ENCODE measurements around the gene TMEM175.

The TMEM175 gene

GRCh38 chr4:961351-962230, 29.3 kb downstream of the TMEM175 start:
- TF ChIP-seq GATA2 (IDR thresholded peaks at IDR 0.05; ENCODE audit: low read depth, low read length) (no peak), GATA3 (IDR thresholded peaks at IDR 0.05; ENCODE audit: low read depth, low read length) (no peak)

DNA sequence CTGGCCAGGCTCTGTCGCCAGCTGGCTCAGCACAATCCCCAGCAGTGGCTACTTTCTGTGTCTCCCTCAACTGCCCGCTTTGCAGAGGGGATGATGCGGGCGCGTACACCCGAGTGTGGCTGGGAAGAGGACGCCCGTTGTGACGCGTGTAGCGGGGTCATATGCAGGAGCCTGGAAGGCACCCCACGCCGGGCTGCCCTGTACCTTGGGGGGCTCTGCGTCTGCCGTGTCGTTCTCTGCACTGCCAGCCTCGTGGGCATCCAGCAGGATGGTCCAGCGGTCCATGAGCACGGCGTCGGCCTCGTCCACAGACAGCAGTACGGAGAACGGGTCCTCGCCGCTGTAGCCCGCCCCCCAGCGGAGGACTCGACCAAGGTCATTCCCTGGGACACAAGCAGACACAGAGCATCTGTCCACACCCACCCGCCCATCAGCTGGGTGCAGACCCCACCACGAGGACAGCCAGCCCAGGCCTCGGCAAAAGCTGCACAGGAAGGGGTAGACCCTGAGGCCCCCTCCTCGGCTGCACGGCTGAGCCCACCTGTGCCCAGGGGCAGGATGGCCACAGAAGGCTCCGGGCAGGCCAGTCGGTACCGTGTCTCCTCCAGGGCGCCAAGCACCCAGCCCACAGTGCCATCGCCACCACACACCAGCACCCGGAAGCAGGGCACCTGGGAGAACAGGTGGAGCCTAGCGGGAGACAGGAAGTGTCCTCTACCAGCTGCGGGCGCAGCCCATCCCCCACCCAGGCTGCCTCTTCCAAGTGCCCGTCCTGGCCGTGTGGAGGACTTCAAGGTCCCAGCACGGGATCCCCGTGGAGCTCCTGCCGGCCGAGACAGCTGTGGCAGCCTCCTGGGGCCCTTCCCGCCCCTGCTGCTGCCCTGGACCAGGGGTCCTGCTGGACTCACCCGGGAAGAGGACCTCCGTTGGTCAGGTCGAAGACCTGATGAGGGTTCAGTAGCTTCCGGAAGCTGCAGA, 30.3 kb downstream of the TMEM175 start:
- TF ChIP-seq GATA2 (IDR thresholded peaks at IDR 0.05; ENCODE audit: low read depth, low read length) (no peak), GATA3 (IDR thresholded peaks at IDR 0.05; ENCODE audit: low read depth, low read length) (no peak)

DNA sequence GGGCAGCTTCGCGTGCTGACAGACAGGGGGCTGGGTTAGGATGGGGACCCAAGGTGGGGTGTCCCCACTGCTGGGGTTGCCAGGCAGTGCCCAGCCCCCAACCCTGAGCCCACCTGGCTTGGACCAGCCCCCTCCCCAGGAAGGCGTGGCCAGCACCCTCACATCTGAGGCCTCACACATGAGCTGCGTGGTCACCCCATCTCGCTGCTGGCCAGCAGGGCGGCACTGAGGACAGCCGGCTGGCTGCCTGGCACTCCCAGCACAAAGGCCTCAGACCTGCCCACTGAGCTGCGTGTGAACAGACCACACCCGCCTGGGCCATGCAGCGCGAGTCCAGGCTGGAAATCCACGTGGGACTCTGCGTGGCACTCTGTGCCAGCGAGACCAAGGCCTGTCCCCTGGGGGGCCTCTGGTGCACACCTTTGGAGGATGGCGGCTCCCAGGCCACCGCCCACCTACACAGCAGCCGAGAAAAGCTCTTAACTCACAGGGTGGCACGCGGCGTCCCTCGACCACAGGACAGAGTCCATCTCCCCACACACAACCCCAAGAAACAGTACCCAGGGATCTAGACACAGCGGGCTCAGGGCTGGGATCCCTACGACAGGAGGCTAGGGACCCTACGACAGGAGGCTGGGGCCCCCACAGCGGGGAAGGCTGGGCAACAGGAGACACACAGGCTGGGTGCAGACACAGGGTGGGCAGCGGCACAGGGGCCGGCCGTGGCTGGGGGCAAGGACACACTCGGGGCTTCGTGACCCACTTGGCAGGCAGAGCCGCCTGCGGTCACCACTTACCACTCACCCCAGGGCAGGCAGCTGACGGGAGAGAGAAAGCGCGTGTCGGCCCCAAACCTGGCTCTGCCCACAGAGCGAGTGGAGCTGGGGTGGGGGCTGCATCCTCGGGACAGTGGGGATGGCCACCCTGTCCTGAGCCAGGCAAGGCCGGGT, 31.3 kb downstream of the TMEM175 start:
- TF ChIP-seq GATA3 (IDR thresholded peaks at IDR 0.05; ENCODE audit: low read depth, low read length) (no peak), GATA2 (IDR thresholded peaks at IDR 0.05; ENCODE audit: low read depth, low read length) (no peak)

GRCh38 chr4:964346-965025, 32.2 kb downstream of the TMEM175 start:
- TF ChIP-seq GATA2 (IDR thresholded peaks at IDR 0.05; ENCODE audit: low read depth, low read length) = no peak
- TF ChIP-seq GATA3 (IDR thresholded peaks at IDR 0.05; ENCODE audit: low read depth, low read length) = no peak

GRCh38 chr4:965048-965765, 32.9 kb downstream of the TMEM175 start:
- TF ChIP-seq GATA3 (IDR thresholded peaks at IDR 0.05; ENCODE audit: low read depth, low read length) (no peak), GATA2 (IDR thresholded peaks at IDR 0.05; ENCODE audit: low read depth, low read length) (no peak)

GRCh38 chr4:965766-966134, 33.5 kb downstream of the TMEM175 start:
- no peak for TF ChIP-seq GATA2 (IDR thresholded peaks at IDR 0.05; ENCODE audit: low read depth, low read length)
- TF ChIP-seq GATA3 (IDR thresholded peaks at IDR 0.05; ENCODE audit: low read depth, low read length) = no peak

- TF ChIP-seq GATA2 (IDR thresholded peaks at IDR 0.05; ENCODE audit: low read depth, low read length) (no peak), GATA3 (IDR thresholded peaks at IDR 0.05; ENCODE audit: low read depth, low read length) (no peak)
These were observed 34.2 kb downstream of the TMEM175 start for GRCh38 chr4:966266-967112.

DNA sequence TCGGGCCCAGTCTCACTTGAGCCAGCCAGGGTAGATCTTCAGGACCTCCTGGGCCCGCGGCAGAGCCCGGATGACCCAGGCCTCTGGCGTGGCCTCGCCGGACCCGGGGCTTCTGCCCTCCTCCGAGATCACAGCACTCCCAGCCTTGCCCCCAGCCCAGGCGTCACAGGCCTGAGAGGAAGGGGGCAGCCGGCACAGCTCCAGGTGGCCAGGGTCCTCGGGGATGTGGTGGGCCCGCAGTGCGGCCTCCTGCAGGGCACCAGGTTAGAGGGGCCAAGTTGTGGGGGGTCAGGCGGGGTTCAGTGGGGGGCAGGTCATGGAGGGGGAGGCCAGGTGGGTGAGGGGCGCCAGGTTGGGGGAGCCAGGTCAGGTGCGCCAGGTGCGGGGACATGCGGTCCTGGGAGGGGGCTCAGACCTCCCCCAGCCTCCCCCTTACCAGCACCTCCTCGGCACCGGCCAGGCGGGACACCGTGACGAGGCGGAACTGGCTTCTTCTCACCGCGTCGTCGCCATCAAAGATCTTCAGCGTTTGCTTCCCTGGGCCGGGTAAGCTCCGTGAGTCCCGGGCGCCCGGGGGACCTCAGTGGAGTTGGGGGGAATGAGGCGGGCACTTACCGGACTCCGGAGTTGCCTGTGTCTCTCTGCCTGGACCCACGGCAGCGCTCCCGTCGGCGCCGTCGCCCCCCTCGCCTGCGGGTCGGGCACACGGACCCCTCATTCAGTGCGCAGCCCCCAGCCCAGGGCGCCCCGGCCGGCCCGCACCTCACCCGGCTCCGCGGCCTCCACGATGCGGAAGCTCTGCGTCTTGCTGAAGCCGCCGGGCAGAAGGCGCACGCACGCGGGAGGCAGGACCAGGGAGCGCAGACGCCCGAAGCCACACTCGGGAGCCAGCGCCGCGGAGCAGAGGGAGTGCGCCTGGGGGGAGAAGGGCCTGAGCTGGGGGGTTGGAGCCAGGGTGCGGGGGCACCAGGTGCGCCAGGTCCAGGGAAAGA, 35.1 kb downstream of the TMEM175 start:
- TF ChIP-seq GATA3 (IDR thresholded peaks at IDR 0.05; ENCODE audit: low read depth, low read length) (no peak), GATA2 (IDR thresholded peaks at IDR 0.05; ENCODE audit: low read depth, low read length) (no peak)

DNA sequence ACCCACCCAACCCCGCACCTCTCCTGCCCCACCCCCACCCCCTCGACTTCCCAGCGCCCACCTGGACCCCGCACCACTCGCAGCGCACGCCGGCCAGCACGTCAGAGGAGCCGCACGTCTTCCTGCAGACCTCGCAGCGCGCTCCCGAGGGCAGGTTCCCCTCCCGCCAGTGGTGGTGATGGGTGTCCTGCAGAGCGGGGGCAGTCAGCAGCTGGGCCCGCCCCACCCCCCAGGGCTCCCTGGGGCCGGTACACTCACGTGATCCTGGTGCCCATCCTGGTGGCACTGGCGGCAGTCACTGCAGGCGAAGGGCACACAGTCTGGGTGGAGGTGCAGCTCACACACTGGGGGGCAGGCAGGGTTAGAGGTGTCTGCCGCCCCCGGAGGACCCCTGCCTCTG, 36.0 kb downstream of the TMEM175 start:
- no peak for TF ChIP-seq GATA2 (IDR thresholded peaks at IDR 0.05; ENCODE audit: low read depth, low read length)
- TF ChIP-seq GATA3 (IDR thresholded peaks at IDR 0.05; ENCODE audit: low read depth, low read length) = no peak

DNA sequence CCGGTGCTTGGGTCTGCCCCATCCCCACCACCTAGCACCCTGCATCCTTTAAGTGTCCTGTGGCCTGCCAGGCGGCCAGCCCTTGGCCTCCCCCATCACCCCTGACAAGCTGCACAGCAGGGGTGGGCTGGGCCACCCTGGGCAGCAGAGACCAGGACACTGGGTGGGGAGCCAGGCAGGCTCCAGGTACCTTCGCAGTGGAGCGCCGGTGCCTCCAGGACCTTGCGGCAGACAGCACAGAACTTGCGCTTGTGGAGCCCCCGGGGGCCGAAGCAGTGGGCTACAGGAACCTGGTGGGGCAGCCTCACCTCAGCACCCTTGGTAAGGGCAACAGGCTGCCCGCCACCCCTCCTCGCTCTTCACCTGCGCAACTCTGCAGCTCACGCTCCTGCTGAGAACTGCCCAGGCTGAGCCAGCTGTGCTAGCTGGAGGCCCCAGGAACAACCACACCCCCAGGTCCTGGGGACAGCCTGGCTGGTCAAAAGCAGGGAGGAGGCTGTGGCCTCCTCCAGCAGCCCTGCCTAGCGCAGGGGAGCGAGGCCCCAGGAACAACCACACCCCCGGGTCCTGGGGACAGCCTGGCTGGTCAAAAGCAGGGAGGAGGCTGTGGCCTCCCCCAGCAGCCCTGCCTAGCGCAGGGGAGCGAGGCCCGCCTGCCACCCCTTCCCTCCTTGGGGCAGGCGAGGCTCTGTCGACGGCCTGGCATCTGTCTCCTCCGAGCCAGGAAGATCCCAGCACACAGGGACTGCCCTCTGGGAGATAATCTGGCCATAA, 36.5 kb downstream of the TMEM175 start:
- no peak for TF ChIP-seq GATA2 (IDR thresholded peaks at IDR 0.05; ENCODE audit: low read depth, low read length)
- TF ChIP-seq GATA3 (IDR thresholded peaks at IDR 0.05; ENCODE audit: low read depth, low read length) = no peak

Data from SH-SY5Y (cell line).